ENCODE data around the gene IL15RA.
"Not testable (repeated sequence)": the region's sequence is repeated elsewhere in the genome, so short reads cannot be mapped to it uniquely, and the experiment has no call there.

The IL15RA gene

GRCh38 chr10:5911670-5912069 lies 65.7 kb downstream of the IL15RA start:
- ChIA-PET POLR2A (no interaction called here), CTCF (no interaction called here)
- no peak for DNase-seq (ENCODE audit: extremely low spot score)
- no peak for TF ChIP-seq CTCF (IDR thresholded peaks at IDR 0.05; ENCODE audit: control extremely low read depth, extremely low read depth, low read depth, missing control alignments)

GRCh38 chr10:5910323-5911100 lies 66.8 kb downstream of the IL15RA start:
- POLR2A ChIA-PET, result no interaction called here
- CTCF ChIA-PET, result interaction anchor here (0.5 to 1.4 kb wide), 2 partner anchors 15 to 21 kb away, joined by 3 to 4 read pairs; partner anchors contain the start of genes ANKRD16 and FBH1
- DNase-seq (ENCODE audit: extremely low spot score), result no peak
- no peak for TF ChIP-seq CTCF (IDR thresholded peaks at IDR 0.05; ENCODE audit: control extremely low read depth, extremely low read depth, low read depth, missing control alignments)

GRCh38 chr10:5908676-5909075 lies 68.7 kb downstream of the IL15RA start:
- ChIA-PET CTCF (interaction anchor here (1.5 kb wide), 1 partner anchor 14 kb away, joined by 6 read pairs; no protein-coding TSS in a partner anchor), POLR2A (interaction anchor here (0.6 kb wide), 1 partner anchor 130 kb away, joined by 6 read pairs; no protein-coding TSS in a partner anchor)
- not testable (repeated sequence) for DNase-seq (ENCODE audit: extremely low spot score)

- ChIA-PET CTCF (interaction anchor here (0.6 to 0.9 kb wide), 2 partner anchors 9 to 227 kb away, joined by 3 to 4 read pairs; no protein-coding TSS in a partner anchor), POLR2A (no interaction called here)
- TF ChIP-seq CTCF (IDR thresholded peaks at IDR 0.05; ENCODE audit: control extremely low read depth, extremely low read depth, low read depth, missing control alignments), result no peak
- no peak for DNase-seq (ENCODE audit: extremely low spot score)
Measured at GRCh38 chr10:5906651-5907050, 70.7 kb downstream of the IL15RA start.

- CTCF ChIA-PET, result interaction anchor here (0.6 to 0.9 kb wide), 2 partner anchors 9 to 227 kb away, joined by 3 to 4 read pairs; no protein-coding TSS in a partner anchor
- POLR2A ChIA-PET, result no interaction called here
- no peak for TF ChIP-seq CTCF (IDR thresholded peaks at IDR 0.05; ENCODE audit: control extremely low read depth, extremely low read depth, low read depth, missing control alignments)
- no peak for DNase-seq (ENCODE audit: extremely low spot score)
Measured at GRCh38 chr10:5905854-5906507, 71.4 kb downstream of the IL15RA start.

- ChIA-PET CTCF (interaction anchor here (1.1 to 2.2 kb wide), 3 partner anchors 10 to 22 kb away, joined by 3 to 9 read pairs (median 6); no protein-coding TSS in a partner anchor), POLR2A (interaction anchor here (2.1 kb wide), 1 partner anchor 14 kb away, joined by 10 read pairs; the partner anchor contains the start of genes ANKRD16 and FBH1)
- no peak for TF ChIP-seq CTCF (IDR thresholded peaks at IDR 0.05; ENCODE audit: control extremely low read depth, extremely low read depth, low read depth, missing control alignments)
- DNase-seq (ENCODE audit: extremely low spot score), result peak; percentile 71
Measured at GRCh38 chr10:5904227-5904626, 73.1 kb downstream of the IL15RA start.

All from GM10248 (cell line).